ENCODE measurements around the gene ZNF396.

Gene ZNF396

GRCh38 chr18:35379421-35379820, 2.3 kb upstream of the ZNF396 start:
- DNase-seq, result no peak

- DNase-seq, result no peak
Observed at GRCh38 chr18:35378574-35378896, 1.4 kb upstream of the ZNF396 start.

- DNase-seq, result no peak
Observed at GRCh38 chr18:35377875-35378573, 887 bp upstream of the ZNF396 start.

- DNase-seq, result peak; percentile 24
Observed at GRCh38 chr18:35376393-35376741, 770 bp downstream of the ZNF396 start.

GRCh38 chr18:35374708-35375107, 2.4 kb downstream of the ZNF396 start:
- DNase-seq, result no peak

GRCh38 chr18:35371412-35372195, 5.5 kb downstream of the ZNF396 start:
- no peak for DNase-seq

- no peak for DNase-seq
Observed at GRCh38 chr18:35369126-35369525, 8.0 kb downstream of the ZNF396 start.

- no peak for DNase-seq
Observed at GRCh38 chr18:35368595-35368994, 8.5 kb downstream of the ZNF396 start.

GRCh38 chr18:35362531-35362930, 14.6 kb downstream of the ZNF396 start:
- no peak for DNase-seq

- DNase-seq, result no peak
Observed at GRCh38 chr18:35361570-35362321, 15.4 kb downstream of the ZNF396 start.

- DNase-seq, result peak; percentile 39
Observed at GRCh38 chr18:35355140-35355618, 22.0 kb downstream of the ZNF396 start.

- no peak for DNase-seq
Observed at GRCh38 chr18:35352778-35353177, 24.4 kb downstream of the ZNF396 start.

- DNase-seq, result no peak
Observed at GRCh38 chr18:35352283-35352682, 24.9 kb downstream of the ZNF396 start.

GRCh38 chr18:35348001-35348400, 29.1 kb downstream of the ZNF396 start:
- DNase-seq, result no peak

GRCh38 chr18:35345950-35346349, 31.2 kb downstream of the ZNF396 start:
- DNase-seq, result no peak

- peak; percentile 75 for DNase-seq
Observed at GRCh38 chr18:35345460-35345921, 31.6 kb downstream of the ZNF396 start.

- DNase-seq, result peak; percentile 75
Observed at GRCh38 chr18:35344736-35345459, 32.2 kb downstream of the ZNF396 start.

- peak; percentile 98 for DNase-seq
Observed at GRCh38 chr18:35343936-35344735, 33.0 kb downstream of the ZNF396 start, which contains the start of gene ZNF24. Gene ZNF24, minus strand, starts transcription at chr18:35344420. Its CDS starts 3,770 bp downstream, at chr18:35340650.

GRCh38 chr18:35343488-35343935, 33.6 kb downstream of the ZNF396 start:
- no peak for DNase-seq

- no peak for DNase-seq
Observed at GRCh38 chr18:35337286-35337685, 39.9 kb downstream of the ZNF396 start.

- no peak for DNase-seq
Observed at GRCh38 chr18:35335866-35336265, 41.3 kb downstream of the ZNF396 start.

GRCh38 chr18:35334821-35335220, 42.3 kb downstream of the ZNF396 start:
- no peak for DNase-seq
